ENCODE data around the gene PARP3.

- TF ChIP-seq CTCF (IDR thresholded peaks at IDR 0.05; ENCODE audit: insufficient read depth, low read depth, low read length) (no peak), EZH2 (IDR thresholded peaks at IDR 0.05; ENCODE audit: insufficient read depth, low read length) (no peak)
Measured at GRCh38 chr3:51945031-51945840, 3.1 kb downstream of the PARP3 start.

Data from astrocyte (in vitro differentiated cells and primary cell).